ENCODE data around the gene ARHGAP23. TPM values are rescaled to one million over a fixed set of nuclear protein-coding genes. Genes with fewer than 3 reads are reported as not detected.
A peak's percentile ranks its signal among the peaks of the same experiment; 100 is the strongest.

Gene ARHGAP23
- total RNA-seq, 1 experiment from 2014 or later: 6.4 TPM

- in situ Hi-C loops (cut with HindIII; ENCODE audit: low sequenced_read_pairs): no loop called here
- peak; percentile 45 for DNase-seq (ENCODE audit: low spot score)
Observed at GRCh38 chr17:38418693-38419507, 9.4 kb upstream of the ARHGAP23 start.

GRCh38 chr17:38419508-38419981 is 8.7 kb upstream of the ARHGAP23 start:
- in situ Hi-C loops (cut with HindIII; ENCODE audit: low sequenced_read_pairs): no loop called here

GRCh38 chr17:38420518-38420917 is 7.7 kb upstream of the ARHGAP23 start:
- in situ Hi-C loops (cut with HindIII; ENCODE audit: low sequenced_read_pairs): no loop called here
- peak; percentile 93 for DNase-seq (ENCODE audit: low spot score)

More at GRCh38 chr17:38419508-38419981, 8.7 kb upstream of the ARHGAP23 start:
- DNase-seq (ENCODE audit: low spot score): peak; percentile 41

DNA sequence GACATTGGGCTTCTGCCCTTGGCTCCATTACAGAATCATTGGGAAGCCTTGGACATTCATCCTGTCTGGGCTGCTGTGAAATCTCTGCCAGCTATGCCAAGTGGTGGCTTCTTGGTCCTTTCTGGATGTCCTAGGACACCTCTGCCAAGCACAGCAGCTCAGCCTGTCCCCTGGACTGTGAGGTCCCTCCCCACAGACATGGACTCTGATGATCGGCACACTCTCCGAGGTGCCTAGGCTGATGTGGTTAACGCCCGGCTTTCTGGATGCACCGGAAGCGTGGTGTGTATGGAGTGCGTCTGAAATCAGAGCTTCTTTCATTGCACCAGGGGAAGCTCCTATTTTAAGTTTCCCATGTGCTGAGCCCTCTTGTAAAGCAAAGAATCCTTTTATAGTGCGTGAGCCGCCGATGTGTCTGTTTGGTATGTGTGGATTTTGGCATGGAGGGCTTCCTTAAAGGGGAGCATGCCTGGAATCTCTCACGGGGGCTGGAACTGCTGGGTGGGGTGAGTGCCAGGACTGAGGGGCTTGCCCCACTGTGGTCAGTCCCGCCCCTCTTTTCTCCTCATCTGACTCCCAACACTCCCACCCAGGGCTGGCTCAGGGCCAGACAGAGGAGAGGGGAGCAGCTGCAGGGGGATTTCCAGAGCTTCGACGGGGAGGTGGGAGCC is 7.0 kb upstream of the ARHGAP23 start:
- in situ Hi-C loops (cut with HindIII; ENCODE audit: low sequenced_read_pairs): no loop called here
- peak; percentile 61 for DNase-seq (ENCODE audit: low spot score)

GRCh38 chr17:38421871-38422827 is 6.1 kb upstream of the ARHGAP23 start:
- in situ Hi-C loops (cut with HindIII; ENCODE audit: low sequenced_read_pairs): no loop called here
- DNase-seq (ENCODE audit: low spot score): peak; percentile 54

GRCh38 chr17:38424297-38424972 is 3.8 kb upstream of the ARHGAP23 start:
- in situ Hi-C loops (cut with HindIII; ENCODE audit: low sequenced_read_pairs): no loop called here
- DNase-seq (ENCODE audit: low spot score): no peak

GRCh38 chr17:38425031-38425430 is 3.2 kb upstream of the ARHGAP23 start:
- DNase-seq (ENCODE audit: low spot score): no peak

GRCh38 chr17:38425744-38426143 is 2.5 kb upstream of the ARHGAP23 start:
- DNase-seq (ENCODE audit: low spot score): no peak
- in situ Hi-C loops (cut with HindIII; ENCODE audit: low sequenced_read_pairs): no loop called here

More at GRCh38 chr17:38425031-38425430, 3.2 kb upstream of the ARHGAP23 start:
- in situ Hi-C loops (cut with HindIII; ENCODE audit: low sequenced_read_pairs): no loop called here

- DNase-seq (ENCODE audit: low spot score): no peak
- in situ Hi-C loops (cut with HindIII; ENCODE audit: low sequenced_read_pairs): no loop called here
Observed at GRCh38 chr17:38426441-38426840, 1.8 kb upstream of the ARHGAP23 start.

DNA sequence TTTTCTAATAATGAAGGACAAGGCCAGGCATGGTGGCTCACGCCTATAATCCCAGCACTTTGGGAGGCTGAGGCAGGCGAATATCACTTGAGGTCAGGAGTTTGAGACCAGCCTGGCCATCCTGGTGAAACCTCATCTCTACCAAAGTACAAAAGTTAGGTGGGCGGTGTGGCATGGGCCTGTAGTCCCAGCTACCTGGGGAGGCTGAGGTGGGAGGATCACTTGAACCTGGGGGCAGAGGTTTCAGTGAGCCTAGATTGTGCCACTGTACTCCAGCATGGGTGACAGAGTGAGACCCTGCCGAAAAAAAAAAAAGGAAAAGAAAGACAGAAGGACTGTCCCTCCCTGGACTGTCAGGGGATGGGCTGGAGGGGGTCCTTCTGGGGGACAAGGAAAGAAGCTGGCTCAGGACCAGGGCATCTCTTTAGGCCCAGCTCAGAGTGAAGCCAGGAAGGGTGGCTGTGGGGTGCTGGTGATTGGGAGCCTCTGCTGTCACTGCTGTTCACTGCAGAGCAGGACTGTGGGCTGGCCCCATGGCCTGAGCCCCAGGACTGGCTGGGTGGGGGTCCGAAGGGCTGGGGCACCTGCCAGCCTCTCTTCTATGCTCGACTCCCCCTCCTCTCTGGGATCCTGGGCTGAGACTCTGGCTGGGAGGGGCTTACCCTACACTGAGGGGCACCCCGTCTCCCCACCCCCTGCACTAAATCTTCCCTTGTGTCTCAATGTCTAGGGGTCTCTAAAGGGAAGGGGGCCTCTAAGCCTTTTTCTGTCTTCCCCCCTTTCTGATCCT is 909 bp upstream of the ARHGAP23 start:
- no peak for DNase-seq (ENCODE audit: low spot score)
- in situ Hi-C loops (cut with HindIII; ENCODE audit: low sequenced_read_pairs): no loop called here

DNA sequence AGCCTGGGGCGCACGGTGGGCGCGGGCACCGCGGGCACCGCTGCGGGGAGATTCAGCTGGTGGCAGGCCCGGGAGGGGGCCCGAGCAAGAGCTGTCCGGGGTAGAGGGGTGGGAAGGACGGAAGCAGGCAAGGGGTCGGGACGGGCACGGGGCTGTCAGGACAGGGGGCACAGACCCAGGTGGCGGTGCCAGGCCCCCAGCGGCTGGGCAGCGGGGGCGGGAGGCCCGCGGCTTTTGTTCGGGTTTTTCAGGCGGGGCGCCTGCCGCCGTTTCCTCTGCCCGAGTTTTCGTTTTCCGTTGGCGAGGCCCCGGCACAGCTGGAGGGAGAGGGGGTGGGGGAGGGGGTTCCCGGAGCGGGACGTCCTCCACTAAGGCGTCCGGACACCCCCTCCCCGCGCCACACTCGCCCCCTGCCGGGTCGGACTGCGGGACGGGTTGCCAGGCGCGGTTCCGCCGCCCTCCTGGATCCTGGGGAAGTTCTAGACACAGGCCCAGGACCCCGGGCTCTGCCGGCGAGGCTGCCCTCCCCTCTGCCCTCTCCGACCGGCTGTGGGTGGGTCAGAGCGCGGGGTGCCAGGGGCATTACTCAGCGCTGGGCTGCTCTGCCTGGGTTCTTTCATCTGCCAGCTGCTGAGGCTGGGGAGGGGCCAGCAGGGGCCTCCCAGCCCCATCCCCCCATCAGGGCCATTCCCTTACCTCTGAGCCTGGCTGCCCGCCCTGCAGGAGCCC is 543 bp downstream of the ARHGAP23 start:
- DNase-seq (ENCODE audit: low spot score): no peak
- in situ Hi-C loops (cut with HindIII; ENCODE audit: low sequenced_read_pairs): no loop called here

DNA sequence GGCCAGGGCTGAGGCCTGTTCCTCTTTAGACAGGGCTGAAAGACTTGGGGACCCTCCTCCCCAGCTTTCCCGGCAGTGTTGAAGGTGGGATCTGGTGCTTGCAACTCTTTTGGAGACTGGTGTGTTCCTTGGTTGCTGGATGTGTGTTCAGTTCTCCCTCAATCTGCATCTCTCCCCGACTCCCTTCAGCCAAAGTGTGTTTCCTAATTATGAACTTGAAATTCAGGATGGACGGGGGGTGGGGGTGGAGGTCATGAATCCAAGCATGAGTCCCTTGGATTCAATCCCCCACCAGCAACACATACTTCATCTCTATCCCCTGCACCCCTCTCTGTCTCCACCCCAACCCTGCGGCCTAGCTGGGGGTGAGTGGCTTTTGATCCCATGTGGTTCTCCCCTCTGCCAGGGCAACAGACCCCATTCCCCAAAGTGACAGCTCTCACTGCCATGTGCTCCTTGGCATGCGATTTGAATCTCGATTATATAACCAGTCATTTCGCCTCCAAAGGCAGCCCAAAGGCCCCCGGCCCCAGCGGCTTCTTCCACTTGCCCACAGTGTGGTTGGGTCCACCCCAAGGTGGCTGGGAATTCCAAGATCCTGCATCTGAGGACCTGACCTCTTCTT is 1.3 kb downstream of the ARHGAP23 start:
- in situ Hi-C loops (cut with HindIII; ENCODE audit: low sequenced_read_pairs): no loop called here
- no peak for DNase-seq (ENCODE audit: low spot score)

- in situ Hi-C loops (cut with HindIII; ENCODE audit: low sequenced_read_pairs): no loop called here
- DNase-seq (ENCODE audit: low spot score): no peak
Observed at GRCh38 chr17:38430316-38430715, 2.1 kb downstream of the ARHGAP23 start.

DNA sequence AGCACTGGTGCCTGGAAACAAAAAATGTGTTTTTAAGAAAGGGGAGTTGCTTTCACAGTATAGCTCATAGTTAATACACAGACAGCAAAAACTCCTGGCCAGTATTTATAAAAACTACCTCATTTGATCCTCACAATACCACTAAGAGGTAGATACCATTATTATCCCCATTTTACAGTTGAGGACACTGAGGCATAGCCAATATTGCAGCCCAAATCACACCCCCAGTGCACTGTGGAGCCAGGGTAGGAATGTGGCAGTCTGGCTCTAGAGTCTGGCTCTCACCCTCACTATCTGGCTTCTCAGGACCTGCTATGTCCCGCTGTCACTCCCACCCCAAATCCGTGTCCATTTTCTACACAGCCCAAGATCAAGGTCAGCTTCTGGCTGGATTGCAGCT is 2.6 kb downstream of the ARHGAP23 start:
- no peak for DNase-seq (ENCODE audit: low spot score)
- in situ Hi-C loops (cut with HindIII; ENCODE audit: low sequenced_read_pairs): no loop called here

GRCh38 chr17:38431346-38432145 is 3.3 kb downstream of the ARHGAP23 start:
- no peak for DNase-seq (ENCODE audit: low spot score)
- in situ Hi-C loops (cut with HindIII; ENCODE audit: low sequenced_read_pairs): no loop called here

GRCh38 chr17:38434178-38434665 is 6.0 kb downstream of the ARHGAP23 start:
- DNase-seq (ENCODE audit: low spot score): no peak
- in situ Hi-C loops (cut with HindIII; ENCODE audit: low sequenced_read_pairs): no loop called here
